Stomach (tissue), 19 donors: ENCODE measurements around the gene CRYGS. TPM values are rescaled to one million over a fixed set of nuclear protein-coding genes. Genes with fewer than 3 reads are reported as not detected.

Experiments used
- DNase-seq, 2 donors: peaks; one replicate each; pipeline versions ENCODE4 v3.0.0 to v3.0.0-alpha.2; 2013 to 2019
- H3K27ac ChIP-seq, 5 donors: fragments of 200-600 bp in 4 of 5; sonication (generic) in 4 of 5; one replicate each; pipeline ENCODE4 v1.5.1; 2013 to 2019; ENCODE audit warnings: mild to moderate bottlenecking in 1 of 5, moderate library complexity in 1 of 5
- H3K27me3 ChIP-seq, 3 donors: fragments of 200-600 bp; sonication (generic); one replicate each; pipeline ENCODE4 v1.5.1; 2017 to 2019; ENCODE audit warnings: mixed run types in 1 of 3
- H3K36me3 ChIP-seq, 4 donors: fragments of 200-600 bp; sonication (generic); 1 replicate in 3 of 4; 2 replicates in 1 of 4; pipeline ENCODE4 v1.5.1; 2016 to 2019
- H3K4me1 ChIP-seq, 4 donors: fragments of 200-600 bp; sonication (generic); one replicate each; pipeline ENCODE4 v1.5.1; 2016 to 2019
- H3K4me3 ChIP-seq, 4 donors: fragments of 200-600 bp; sonication (generic) in 3 of 4; one replicate each; pipeline ENCODE4 v1.5.1; 2016 to 2019; ENCODE audit warnings: mild to moderate bottlenecking in 1 of 4
- H3K9me3 ChIP-seq, 4 donors: fragments of 200-600 bp; sonication (generic); one replicate each; pipeline ENCODE4 v1.5.1; 2016 to 2019
- CTCF ChIP-seq, 7 experiments: fragments of 450-650 bp in 4 of 7; fragments of 200-600 bp in 3 of 7; sonication (generic) in 3 of 7; IDR thresholded peaks; one replicate each; pipeline ENCODE4 v1.5.1; 2016 to 2019; ENCODE audit warnings: antibody characterized with exemption in 7 of 7, control low read depth in 2 of 7, mild to moderate bottlenecking in 1 of 7
- EP300 ChIP-seq: sonication (generic); formaldehyde crosslinking; IDR thresholded peaks from one replicate; pipeline ENCODE4 v1.6.1; 2017; ENCODE audit warnings: antibody characterized with exemption
- POLR2A ChIP-seq, 4 donors: fragments of 450-650 bp; IDR thresholded peaks; one replicate each; pipeline ENCODE4 v1.6.1; 2016; ENCODE audit warnings: antibody characterized with exemption in 4 of 4, control low read depth in 2 of 4, mild to moderate bottlenecking in 1 of 4, moderate library complexity in 1 of 4
- POLR2AphosphoS5 ChIP-seq, 3 donors: sonication (generic); formaldehyde crosslinking; IDR thresholded peaks; one replicate each; pipeline ENCODE4 v1.6.1; 2016; ENCODE audit warnings: antibody characterized with exemption in 3 of 3
- WGBS, 5 donors: extraction: QIAGEN DNeasy Blood & Tissue Kit in 3 of 5; methylation state at CpG; one replicate each; pipeline versions ENCODE4 v1.1.5 to v1.1.7; 2013 to 2018; 5-methylcytosine and 5-hydroxymethylcytosine counted together
- intact Hi-C: fragments of 100-400 bp; cut with DNase I; formaldehyde crosslinking; loops from one replicate; pipeline ENCODE4 v1.15.1; 2023; ENCODE audit warnings: low total_unique reads
- long read RNA-seq, 10 donors: transcript quantifications; one replicate each; lab custom pipeline, GENCODE V29; 2026
- polyA plus RNA-seq, 3 donors: library from polyadenylated mRNA; stranded (reverse); fragments of 200-250 nt; gene quantifications; one replicate each; pipeline ENCODE4 v1.2.3, GENCODE V29; 2013
- total RNA-seq, 5 donors: library from RNA; depleted of rRNA; stranded (reverse); fragments of >200 nt; gene quantifications; one replicate each; pipeline versions ENCODE4 v1.1.0 to v1.2.3, GENCODE V29; 2014 to 2016
- donor health status: healthy with polysubstance abuse.
- donor health status: Bipolar disorder and iron deficiency.
- donor health status: healthy.

CRYGS gene
- total RNA-seq = 1 to 10 TPM in 3 of 5 donors, not detected in 2; 1.8 to 4.3 (median 2.8) TPM
- polyA plus RNA-seq = 1 to 10 TPM; 5.0 to 6.6 (median 5.9) TPM
- long read RNA-seq, donor 1 = 0 reads
- long read RNA-seq, donor 2 = 0 reads
- long read RNA-seq, donor 3, partial matches to known transcripts = 0 of 1 reads
- long read RNA-seq, donor 3, other reads (novel, unspliced or antisense) = 0 of 1 reads
- long read RNA-seq, donor 4 = 0 reads
- long read RNA-seq, donor 5 = 0 reads
- long read RNA-seq, donor 6 = 0 reads
- long read RNA-seq, donor 7 = 0 reads
- long read RNA-seq, donor 8, partial matches to known transcripts = 0 of 1 reads
- long read RNA-seq, donor 8, other reads (novel, unspliced or antisense) = 0 of 1 reads
- long read RNA-seq, donor 9, partial matches to known transcripts = 0 of 1 reads
- long read RNA-seq, donor 9, other reads (novel, unspliced or antisense) = 0 of 1 reads
- long read RNA-seq, donor 10 = 0 reads

GRCh38 chr3:186544281-186544680 lies at the start of gene CRYGS:
TSS of gene CRYGS (minus strand) at chr3:186544380. CDS start at chr3:186544326, 54 bp downstream.
- Histone ChIP-seq H3K27ac (no peak within 1 kb of the TSS), H3K36me3 (peaks cover 3 to 50% (median 44%) of the 10 kb centered on the region in 4 donors), H3K4me3 (no peak within 1 kb of the TSS), H3K9me3 (no peaks in the 10 kb centered on the region), H3K27me3 (no peaks in the 10 kb centered on the region), H3K4me1 (peaks cover 0 to 10% (median 4%) of the 10 kb centered on the region in 4 donors)
- intact Hi-C loops = loop anchor here (5.0 kb wide), 1 partner anchor 562 kb away; no protein-coding TSS in a partner anchor
- DNase-seq = no peak
- 77 to 92% (median 83%) methylated on average over 2 of the region's 2 CpGs for WGBS, 5 donors
- TF ChIP-seq POLR2A (IDR thresholded peaks at IDR 0.05) (no peak), CTCF (IDR thresholded peaks at IDR 0.05) (no peak)

- no peaks in the 10 kb centered on the region for H3K9me3 ChIP-seq
Observed at GRCh38 chr3:186593862-186594261, 49.7 kb upstream of the CRYGS start.

GRCh38 chr3:186592682-186593081 lies 48.5 kb upstream of the CRYGS start:
- Histone ChIP-seq H3K27ac (no peak overlapping the region), H3K27me3 (no peaks in the 10 kb centered on the region), H3K4me1 (peaks cover 0 to 11% (median 0%) of the 10 kb centered on the region in 4 donors), H3K4me3 (no peak overlapping the region), H3K9me3 (no peaks in the 10 kb centered on the region), H3K36me3 (no peaks in the 10 kb centered on the region)
- TF ChIP-seq POLR2AphosphoS5 (IDR thresholded peaks at IDR 0.05) (no peak), CTCF (IDR thresholded peaks at IDR 0.05) (no peak), POLR2A (IDR thresholded peaks at IDR 0.05) (no peak), EP300 (no peak)
- no peak for DNase-seq
- intact Hi-C loops = no loop called here
- 86 to 99% (median 93%) methylated on average over 4 of the region's 4 CpGs for WGBS, 5 donors

More at GRCh38 chr3:186593862-186594261, 49.7 kb upstream of the CRYGS start:
- no peak for TF ChIP-seq EP300
- no peak for TF ChIP-seq POLR2A (IDR thresholded peaks at IDR 0.05)
- no peak for TF ChIP-seq CTCF (IDR thresholded peaks at IDR 0.05)
- TF ChIP-seq POLR2AphosphoS5 (IDR thresholded peaks at IDR 0.05) = no peak
- 82 to 92% (median 84%) methylated on average over 3 of the region's 3 CpGs for WGBS, 5 donors
- Histone ChIP-seq H3K27me3 (no peaks in the 10 kb centered on the region), H3K4me3 (no peak overlapping the region), H3K36me3 (no peaks in the 10 kb centered on the region), H3K4me1 (peaks cover 0 to 4% (median 0%) of the 10 kb centered on the region in 4 donors), H3K27ac (no peak overlapping the region)
- intact Hi-C loops = no loop called here
- DNase-seq = no peak

GRCh38 chr3:186590580-186591295 lies 46.6 kb upstream of the CRYGS start:
- peaks cover 0 to 14% (median 6%) of the 10 kb centered on the region in 4 donors for H3K36me3 ChIP-seq
- TF ChIP-seq POLR2A (IDR thresholded peaks at IDR 0.05) (no peak), EP300 (no peak), POLR2AphosphoS5 (IDR thresholded peaks at IDR 0.05) (no peak), CTCF (IDR thresholded peaks at IDR 0.05) (no peak)
- DNase-seq = no peak
- H3K4me3 ChIP-seq = no peak overlapping the region
- H3K27me3 ChIP-seq = no peaks in the 10 kb centered on the region
- intact Hi-C loops = no loop called here
- 62 to 68% (median 67%) methylated on average over 7 of the region's 7 CpGs for WGBS, 5 donors
- peak overlapping the region in 1 of 5 donors; percentile 52 for H3K27ac ChIP-seq
- H3K4me1 ChIP-seq = peaks cover 0 to 11% (median 0%) of the 10 kb centered on the region in 4 donors
- H3K9me3 ChIP-seq = no peaks in the 10 kb centered on the region
